K562 (cell line): Measurements from ENCODE around the gene CFAP70. TPM values are rescaled to one million over a fixed set of nuclear protein-coding genes. Genes with fewer than 3 reads are reported as not detected.

ENCODE experiments used
- ATAC-seq: fragments of 200-7000 bp; cut with Tn5 transposase; 3 replicates; pipeline ENCODE4 v1.9.1; 2020; ENCODE audit warnings: moderate library complexity
- BruUV-seq: library from RNA; stranded (reverse); fragments of 400-500 nt; replicated peaks from 2 replicates; lab custom pipeline; 2021; lab: Mats Ljungman, UMichigan
- CTCF ChIA-PET: fragments of 300-600 bp; formaldehyde crosslinking; extraction: SDS; loops from one replicate; lab custom pipeline; 2021; ENCODE audit warnings: low intra/inter-chr PET ratio; lab: Yijun Ruan, JAX
- POLR2A ChIA-PET: fragments of 300-600, 350-650 bp; sonication (Branson Sonifier 250); formaldehyde crosslinking; extraction: SDS; loops from one replicate; lab custom pipeline; 2021; ENCODE audit warnings: antibody characterized with exemption, inconsistent platforms; lab: Yijun Ruan, JAX
- DNase-seq, 4 experiments: peaks; one replicate each; pipeline versions ENCODE4 v3.0.0 to v3.0.0-alpha.2; 2011 to 2018; ENCODE audit warnings: low spot score in 3 of 4, mixed read lengths in 3 of 4; ENCODE audit errors: extremely low read depth in 1 of 4
- FAIRE-seq: peaks from 2 replicates; lab custom pipeline; 2011; peaks lifted over from hg19 to GRCh38; lab: Jason Lieb, UNC
- H2AFZ ChIP-seq: 2 replicates; pipeline ENCODE4 v1.6.0; 2011; ENCODE audit warnings: low read depth, low read length, control low read depth, inconsistent platforms
- H3K27ac ChIP-seq: fragments of 200-600 bp; 3 replicates; pipeline ENCODE4 v1.8.0; 2011; ENCODE audit warnings: low read depth, mild to moderate bottlenecking, control low read depth, inconsistent platforms, low read length, moderate library complexity, mixed read lengths; ENCODE audit errors: extremely low read depth
- H3K27me3 ChIP-seq, 2 experiments: fragments of 300-600 bp in 1 of 2; 2 replicates in 1 of 2; 3 replicates in 1 of 2; pipeline versions ENCODE4 v1.6.0 to v1.8.0; 2011; ENCODE audit warnings: inconsistent platforms in 2 of 2, low read length in 2 of 2, mild to moderate bottlenecking in 1 of 2, mixed read lengths in 1 of 2, moderate library complexity in 1 of 2; ENCODE audit not compliant: control insufficient read depth in 2 of 2, insufficient read depth in 2 of 2
- H3K36me3 ChIP-seq: fragments of 300-600 bp; 3 replicates; pipeline ENCODE4 v1.8.0; 2011; ENCODE audit warnings: mild to moderate bottlenecking, low read length, inconsistent platforms; ENCODE audit not compliant: control insufficient read depth, insufficient read depth
- H3K4me1 ChIP-seq, 2 experiments: fragments of 200-600 bp in 1 of 2; replicated peaks in 1 of 2; 2 replicates in 1 of 2; 3 replicates in 1 of 2; pipeline versions ENCODE4 v1.5.1 to v1.8.0; 2011; ENCODE audit warnings: inconsistent platforms in 2 of 2, low read length in 2 of 2, mild to moderate bottlenecking in 1 of 2, mixed read lengths in 1 of 2, moderate library complexity in 1 of 2; ENCODE audit not compliant: control insufficient read depth in 2 of 2, insufficient read depth in 2 of 2
- H3K4me2 ChIP-seq: 2 replicates; pipeline ENCODE4 v1.6.1; 2011; ENCODE audit warnings: low read length, control low read depth, inconsistent platforms, mixed read lengths; ENCODE audit not compliant: insufficient read depth
- H3K4me3 ChIP-seq: fragments of 200-600 bp; sonication (generic), shearing (Covaris generic); 2 replicates; pipeline ENCODE4 v1.5.1; 2016; ENCODE audit warnings: control low read depth, inconsistent platforms
- H3K79me2 ChIP-seq: fragments of 200-600 bp; 3 replicates; pipeline ENCODE4 v1.8.0; 2011; ENCODE audit warnings: low read length, inconsistent platforms; ENCODE audit not compliant: control insufficient read depth, insufficient read depth
- H3K9ac ChIP-seq, 2 experiments: 2 replicates each; pipeline versions ENCODE4 v1.6.0 to v1.6.1; 2011; ENCODE audit warnings: low read depth in 2 of 2, low read length in 2 of 2, control low read depth in 1 of 2, inconsistent platforms in 1 of 2, mild to moderate bottlenecking in 1 of 2, mixed read lengths in 1 of 2; ENCODE audit not compliant: insufficient read depth in 1 of 2
- H3K9me1 ChIP-seq: one replicate; pipeline ENCODE4 v1.6.0; 2011; ENCODE audit warnings: inconsistent platforms, mild to moderate bottlenecking, low read length, moderate library complexity; ENCODE audit not compliant: control insufficient read depth, insufficient read depth
- H3K9me3 ChIP-seq: replicated peaks from 2 replicates; pipeline ENCODE4 v1.5.1; 2011; ENCODE audit warnings: low read depth, low read length, inconsistent platforms; ENCODE audit not compliant: control insufficient read depth, insufficient read depth
- H4K20me1 ChIP-seq: replicated peaks from 2 replicates; pipeline ENCODE4 v1.6.1; 2011; ENCODE audit warnings: low read length, inconsistent platforms, mixed read lengths; ENCODE audit not compliant: control insufficient read depth, insufficient read depth
- GABPA ChIP-seq: fragments of 200-800 bp; sonication (Bioruptor generic); conservative IDR thresholded peaks from 2 replicates; pipeline ENCODE4 v1.6.1; 2016; ENCODE audit warnings: low read depth, missing genetic modification characterization, missing compliant biosample characterization
- RBM25 ChIP-seq: fragments of 200-400 bp; formaldehyde crosslinking; IDR thresholded peaks from 2 replicates; pipeline ENCODE4 v1.6.1; 2018; ENCODE audit warnings: low read length, low read depth, moderate library complexity; ENCODE audit not compliant: severe bottlenecking
- YY1 ChIP-seq, 3 experiments: IDR thresholded peaks; 2 replicates each; pipeline ENCODE4 v1.6.1; 2011; ENCODE audit warnings: low read length in 2 of 3, mild to moderate bottlenecking in 2 of 3, moderate library complexity in 2 of 3, borderline replicate concordance in 1 of 3, control low read depth in 1 of 3, low read depth in 1 of 3; ENCODE audit not compliant: insufficient read depth in 3 of 3, insufficient replicate concordance in 2 of 3, control insufficient read depth in 1 of 3, insufficient read length in 1 of 3; ENCODE audit errors: extremely low read depth in 1 of 3
- whole genome bisulfite sequencing: fragments of 100-300 bp; shearing (Covaris generic); methylation state at CpG from one replicate; pipeline ENCODE4 v1.1.6; 2016; ENCODE audit warnings: low coverage, mixed read lengths; ENCODE audit not compliant: insufficient coverage; ENCODE audit errors: missing lambda C conversion rate; 5-methylcytosine and 5-hydroxymethylcytosine counted together
- in situ Hi-C: fragments of 300-500 bp; cut with MboI; formaldehyde crosslinking; loops from 4 replicates; pipeline ENCODE4 v1.15.0; 2018; ENCODE audit warnings: inconsistent platforms, mixed read lengths
- intact Hi-C: fragments of 100-400 bp; cut with micrococcal nuclease; formaldehyde crosslinking; loops from 2 replicates; pipeline ENCODE4 v1.14.2; 2022
- polyA plus RNA-seq, 8 experiments: library from polyadenylated mRNA; depleted of rRNA in 4 of 8; stranded (reverse) in 5 of 8; unstranded in 3 of 8; fragments of >200 nt; fragmentation: Nextera tagmentation in 2 of 8; fragmentation: Illumina TruSeq in 1 of 8; extraction: Ambion mirVana in 2 of 8; extraction: Trizol in 1 of 8; gene quantifications; 2 replicates each; pipeline versions ENCODE4 v1.2.1 to v1.2.3, GENCODE V29; 2011 to 2014; ENCODE audit warnings: inconsistent platforms in 1 of 8, missing spikeins in 1 of 8
- total RNA-seq, 7 experiments: library from RNA; depleted of rRNA in 6 of 7; stranded (reverse); fragments of >200 nt in 6 of 7; fragmentation: Illumina TruSeq in 2 of 7; extraction: Trizol in 2 of 7; gene quantifications; 2 replicates each; pipeline versions ENCODE4 v1.2.1 to v1.2.3, GENCODE V29; 2011 to 2021; ENCODE audit warnings: low replicate concordance in 1 of 7

Gene CFAP70
- total and polyA plus RNA-seq, 9 of the 15 experiments (the other 6 are each of a cell fraction or from before 2014, with no cell fraction given), result 0.27 to 1.6 (median 0.86) TPM

DNA sequence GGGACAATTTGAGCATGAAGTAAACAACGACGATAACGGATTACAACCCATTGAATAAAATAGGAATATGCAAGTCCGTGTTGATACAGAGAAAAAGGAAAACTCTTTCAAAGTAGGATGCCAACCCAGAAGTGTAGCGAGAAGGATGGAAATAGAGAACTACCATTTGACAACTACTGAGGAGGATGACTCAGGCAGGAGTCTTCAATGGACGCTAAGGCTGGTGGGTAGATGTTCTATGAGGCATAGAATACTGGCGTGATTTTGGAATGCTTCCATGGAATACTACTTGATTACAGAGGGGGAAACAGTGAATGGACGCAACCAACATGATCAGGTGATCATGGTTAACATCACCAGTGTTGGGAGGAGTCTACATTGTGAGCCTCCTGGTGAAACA, 828 bp upstream of the CFAP70 start:
- no peak for DNase-seq
- Histone ChIP-seq H3K9me3 (no peaks in the 10 kb centered on the region), H3K9me1 (no peaks in the 10 kb centered on the region), H3K4me3 (no peak overlapping the region), H2AFZ (no peak overlapping the region), H3K4me1 (no peaks in the 10 kb centered on the region; a peak in 1 of 5 replicates), H3K4me2 (no peak overlapping the region), H3K27me3 (no peaks in the 10 kb centered on the region), H3K9ac (no peak overlapping the region), H4K20me1 (no peaks in the 10 kb centered on the region), H3K79me2 (no peaks in the 10 kb centered on the region), H3K27ac (no peak overlapping the region), H3K36me3 (peaks cover 4% of the 10 kb centered on the region; the same call in 2 of the 3 replicates)
- no peak for TF ChIP-seq YY1 (IDR thresholded peaks at IDR 0.05; ENCODE audit: borderline replicate concordance in 1 of 3, control insufficient read depth in 1 of 3, extremely low read depth in 1 of 3, insufficient read depth in 3 of 3, insufficient read length in 1 of 3, insufficient replicate concordance in 2 of 3, low read depth in 1 of 3, low read length in 2 of 3)
- no TSS peak for BruUV-seq
- intact Hi-C loops, result no loop called here
- ATAC-seq, result no peak
- POLR2A ChIA-PET, result no interaction called here
- in situ Hi-C loops, result no loop called here
- FAIRE-seq, result peak; percentile 11
- CTCF ChIA-PET, result no interaction called here
- whole genome bisulfite sequencing, result 67% methylated on average over 8 of the region's 8 CpGs

- CTCF ChIA-PET, result no interaction called here
- H4K20me1 ChIP-seq, result no peaks in the 10 kb centered on the region
- H2AFZ ChIP-seq, result no peak overlapping the region
- H3K36me3 ChIP-seq, result no peaks in the 10 kb centered on the region; the same call in 2 of the 3 replicates
- no peak overlapping the region for H3K4me2 ChIP-seq
- no peaks in the 10 kb centered on the region for H3K27me3 ChIP-seq
- no peak overlapping the region for H3K27ac ChIP-seq
- H3K4me1 ChIP-seq, result no peaks in the 10 kb centered on the region; a peak in 1 of 5 replicates
- DNase-seq (no peak), FAIRE-seq (peak; percentile 59), ATAC-seq (no peak)
- no peak overlapping the region for H3K9ac ChIP-seq
- POLR2A ChIA-PET, result interaction anchor here (0.6 to 2.3 kb wide), 4 partner anchors 9 to 569 kb away, joined by 3 to 8 read pairs (median 4); partner anchors contain the start of gene DNAJC9
- intact Hi-C loops (no loop called here), in situ Hi-C loops (no loop called here)
- TF ChIP-seq RBM25 (peak; percentile 63), GABPA (tag) (no peak)
- no peaks in the 10 kb centered on the region for H3K9me1 ChIP-seq
- BruUV-seq, result no TSS peak
- H3K79me2 ChIP-seq, result no peaks in the 10 kb centered on the region
- 67% methylated on average over 5 of the region's 5 CpGs for WGBS
- no peak overlapping the region for H3K4me3 ChIP-seq
- no peaks in the 10 kb centered on the region for H3K9me3 ChIP-seq
These were observed 843 bp downstream of the CFAP70 start for GRCh38 chr10:73357821-73358220.
